ENCODE results near the gene MBL2. TPM values are rescaled to one million over a fixed set of nuclear protein-coding genes. Genes with fewer than 3 reads are reported as not detected.
A peak's percentile ranks its signal among the peaks of the same experiment; 100 is the strongest.

The MBL2 gene
- total RNA-seq, 6 experiments from 2014 or later = 56.4 to 173 (median 94.1) TPM

- Histone ChIP-seq H3K27me3 (no peaks in the 10 kb centered on the region), H3K4me1 (peaks cover 0 to 32% (median 5%) of the 10 kb centered on the region in 4 donors), H3K36me3 (no peaks in the 10 kb centered on the region), H3K9me3 (no peaks in the 10 kb centered on the region), H3K4me3 (no peak overlapping the region), H3K27ac (peak overlapping the region in 1 of 3 donors; percentile 78)
- no peak for DNase-seq
- intact Hi-C loops (cut with DNase I) = no loop called here
- TF ChIP-seq, protein P1, sequence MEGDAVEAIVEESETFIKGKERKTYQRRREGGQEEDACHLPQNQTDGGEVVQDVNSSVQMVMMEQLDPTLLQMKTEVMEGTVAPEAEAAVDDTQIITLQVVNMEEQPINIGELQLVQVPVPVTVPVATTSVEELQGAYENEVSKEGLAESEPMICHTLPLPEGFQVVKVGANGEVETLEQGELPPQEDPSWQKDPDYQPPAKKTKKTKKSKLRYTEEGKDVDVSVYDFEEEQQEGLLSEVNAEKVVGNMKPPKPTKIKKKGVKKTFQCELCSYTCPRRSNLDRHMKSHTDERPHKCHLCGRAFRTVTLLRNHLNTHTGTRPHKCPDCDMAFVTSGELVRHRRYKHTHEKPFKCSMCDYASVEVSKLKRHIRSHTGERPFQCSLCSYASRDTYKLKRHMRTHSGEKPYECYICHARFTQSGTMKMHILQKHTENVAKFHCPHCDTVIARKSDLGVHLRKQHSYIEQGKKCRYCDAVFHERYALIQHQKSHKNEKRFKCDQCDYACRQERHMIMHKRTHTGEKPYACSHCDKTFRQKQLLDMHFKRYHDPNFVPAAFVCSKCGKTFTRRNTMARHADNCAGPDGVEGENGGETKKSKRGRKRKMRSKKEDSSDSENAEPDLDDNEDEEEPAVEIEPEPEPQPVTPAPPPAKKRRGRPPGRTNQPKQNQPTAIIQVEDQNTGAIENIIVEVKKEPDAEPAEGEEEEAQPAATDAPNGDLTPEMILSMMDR (IDR thresholded peaks at IDR 0.05) = no peak
- TF ChIP-seq POLR2A (IDR thresholded peaks at IDR 0.05) = no peak
- no peak for ATAC-seq
- WGBS (ENCODE audit: insufficient coverage, low coverage, low lambda C conversion rate, missing lambda C conversion rate) = 55% methylated on average over 4 of the region's 4 CpGs
Observed at GRCh38 chr10:52756966-52757365, 15.6 kb downstream of the MBL2 start.

- 71% methylated on average over 1 of the region's 4 CpGs for WGBS (ENCODE audit: insufficient coverage, low coverage, low lambda C conversion rate, missing lambda C conversion rate)
- no peaks in the 10 kb centered on the region for H3K27me3 ChIP-seq
- peaks cover 0 to 26% (median 5%) of the 10 kb centered on the region in 4 donors for H3K4me1 ChIP-seq
- H3K27ac ChIP-seq = no peak overlapping the region
- TF ChIP-seq, protein P1 (IDR thresholded peaks at IDR 0.05) = no peak
- no peak for TF ChIP-seq POLR2A (IDR thresholded peaks at IDR 0.05)
- H3K4me3 ChIP-seq = no peak overlapping the region
- DNase-seq = no peak
- intact Hi-C loops (cut with DNase I) = no loop called here
- no peaks in the 10 kb centered on the region for H3K36me3 ChIP-seq
- no peaks in the 10 kb centered on the region for H3K9me3 ChIP-seq
- no peak for ATAC-seq
Observed at GRCh38 chr10:52756295-52756694, 16.3 kb downstream of the MBL2 start.

DNA sequence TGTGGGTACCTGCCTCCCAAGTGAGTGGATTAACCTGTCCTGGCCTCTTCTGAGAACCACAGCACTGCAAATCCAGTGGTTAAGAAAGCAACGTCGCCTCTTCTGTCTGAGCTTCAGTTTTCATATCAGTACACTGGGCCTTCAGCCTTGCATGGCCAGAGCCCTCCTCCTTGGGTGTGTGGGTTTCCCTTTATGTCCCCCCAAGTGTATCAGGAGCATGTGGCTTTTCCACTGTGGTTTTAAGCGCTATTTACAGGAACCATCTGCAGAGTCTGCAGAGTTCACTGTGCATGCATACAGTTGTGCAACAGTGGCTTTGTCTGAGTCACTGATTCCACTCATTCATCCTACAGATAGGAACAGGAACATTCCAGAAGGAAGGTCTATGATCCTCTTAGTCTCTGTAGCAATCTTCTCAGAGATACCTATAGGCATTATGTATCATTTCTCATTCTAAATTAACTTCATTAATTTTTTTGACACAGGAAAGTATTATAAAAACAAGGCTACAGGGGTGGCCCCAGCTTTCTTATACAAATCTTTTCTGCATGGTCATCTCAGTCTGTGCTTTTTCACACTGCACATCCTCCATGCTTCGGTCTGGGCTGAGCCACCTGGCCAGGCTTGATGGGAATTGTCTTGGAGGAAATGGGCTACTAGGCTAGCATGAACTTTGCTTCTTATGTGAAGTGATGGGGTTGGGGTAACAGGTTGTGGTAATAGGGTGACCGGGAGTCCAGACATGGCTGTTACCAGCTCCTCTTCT lies 17.1 kb downstream of the MBL2 start:
- no peak for TF ChIP-seq POLR2A (IDR thresholded peaks at IDR 0.05)
- TF ChIP-seq, protein P1 (IDR thresholded peaks at IDR 0.05) = no peak
- Histone ChIP-seq H3K27ac (peak overlapping the region in 2 of 3 donors; percentile 21 to 26), H3K4me3 (no peak overlapping the region), H3K9me3 (no peaks in the 10 kb centered on the region), H3K27me3 (no peaks in the 10 kb centered on the region), H3K4me1 (peaks cover 0 to 24% (median 5%) of the 10 kb centered on the region in 4 donors), H3K36me3 (no peaks in the 10 kb centered on the region)
- WGBS (ENCODE audit: insufficient coverage, low coverage, low lambda C conversion rate, missing lambda C conversion rate) = 63% methylated on average over 3 of the region's 5 CpGs
- intact Hi-C loops (cut with DNase I) = no loop called here
- ATAC-seq (peak; percentile 7 to 57 (median 42)), DNase-seq (no peak)

GRCh38 chr10:52752801-52753445 lies 19.7 kb downstream of the MBL2 start:
- 59% methylated on average over 2 of the region's 3 CpGs for WGBS (ENCODE audit: insufficient coverage, low coverage, low lambda C conversion rate, missing lambda C conversion rate)
- no peak overlapping the region for H3K4me3 ChIP-seq
- TF ChIP-seq POLR2A (IDR thresholded peaks at IDR 0.05) = no peak
- TF ChIP-seq, protein P1 (IDR thresholded peaks at IDR 0.05) = no peak
- H3K9me3 ChIP-seq = no peaks in the 10 kb centered on the region
- no peaks in the 10 kb centered on the region for H3K36me3 ChIP-seq
- H3K4me1 ChIP-seq = peaks cover 0 to 9% (median 0%) of the 10 kb centered on the region in 4 donors
- DNase-seq (no peak), ATAC-seq (no peak)
- no peak overlapping the region for H3K27ac ChIP-seq
- no peaks in the 10 kb centered on the region for H3K27me3 ChIP-seq
- intact Hi-C loops (cut with DNase I) = no loop called here
